ENCODE data around the gene YPEL1.
"Not testable (repeated sequence)": the region's sequence is repeated elsewhere in the genome, so short reads cannot be mapped to it uniquely, and the experiment has no call there.

The YPEL1 gene

DNA sequence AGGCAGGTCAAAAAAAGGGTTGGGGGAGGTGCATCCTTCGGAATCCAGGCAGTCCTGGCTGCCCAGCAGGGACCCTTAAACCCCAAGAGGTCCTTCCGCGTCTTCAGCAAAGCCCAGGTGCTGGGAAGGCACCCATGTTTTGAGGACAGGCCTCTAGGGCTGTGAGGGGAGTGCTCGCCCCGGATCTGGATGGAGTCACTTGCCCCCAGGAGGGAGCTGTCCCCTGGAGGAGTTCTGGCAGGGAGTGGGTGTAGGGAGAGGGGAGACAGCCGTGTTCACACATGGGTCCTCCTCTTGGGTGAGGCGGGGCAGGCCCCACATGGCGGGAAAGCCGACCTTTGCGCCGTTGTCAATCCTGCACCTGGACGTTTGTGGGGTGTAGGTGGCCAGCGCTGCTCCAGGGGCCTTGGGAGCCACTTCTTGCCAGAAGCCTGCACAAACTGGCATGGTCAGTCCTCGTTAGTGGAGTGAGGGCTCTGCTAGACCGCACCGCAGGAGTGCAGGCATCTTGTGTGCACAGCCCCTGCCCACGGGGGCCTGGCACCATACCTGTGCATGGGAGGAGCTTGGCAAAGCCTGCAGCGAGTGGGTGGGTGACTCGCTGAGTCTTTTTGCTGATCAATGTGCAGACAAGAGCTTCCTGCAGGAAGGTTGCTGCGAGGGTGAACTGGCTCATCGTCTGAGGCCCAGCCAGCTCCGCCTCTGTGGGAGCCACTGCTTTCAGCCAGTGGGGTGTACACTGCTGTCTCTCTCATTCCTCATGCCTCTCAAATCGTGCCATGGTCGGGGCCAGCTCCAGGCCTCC lies 53.8 kb downstream of the YPEL1 start:
- no peak for FAIRE-seq

DNA sequence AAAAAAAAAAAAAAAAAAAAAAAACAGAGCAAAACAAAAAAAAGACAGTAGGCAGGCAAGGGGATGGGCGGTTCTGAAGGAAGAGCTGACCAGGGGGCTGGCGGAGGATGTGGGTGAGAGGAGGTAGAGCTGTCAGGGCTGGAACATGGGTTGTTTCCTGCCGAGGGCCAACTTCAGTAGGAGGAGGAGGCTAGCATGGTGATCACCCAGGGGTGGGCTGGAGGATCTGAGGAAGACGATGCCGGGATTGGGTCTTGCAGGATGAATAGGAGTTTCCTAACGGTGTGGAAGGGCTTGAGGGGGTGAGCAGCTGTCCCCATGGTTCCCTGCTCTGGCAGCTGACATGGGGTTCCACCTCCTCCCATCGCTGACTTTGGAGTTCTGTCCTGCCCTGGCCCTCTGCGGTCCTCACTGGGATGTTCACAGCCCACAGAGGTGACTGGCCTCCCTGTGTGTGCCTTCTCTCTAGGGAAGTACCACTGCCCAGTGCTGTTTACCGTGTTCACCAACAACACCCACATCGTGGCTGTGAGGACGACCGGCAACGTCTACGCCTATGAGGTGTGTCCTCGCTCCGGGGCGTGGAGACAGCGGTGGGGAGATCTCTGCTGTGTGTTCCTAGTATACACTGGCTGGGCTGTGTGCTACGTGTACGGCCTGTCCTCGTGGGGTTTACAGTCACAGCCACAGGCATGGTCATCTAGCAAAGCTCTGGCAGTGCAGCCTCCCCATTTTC lies 54.6 kb downstream of the YPEL1 start:
- FAIRE-seq = no peak

DNA sequence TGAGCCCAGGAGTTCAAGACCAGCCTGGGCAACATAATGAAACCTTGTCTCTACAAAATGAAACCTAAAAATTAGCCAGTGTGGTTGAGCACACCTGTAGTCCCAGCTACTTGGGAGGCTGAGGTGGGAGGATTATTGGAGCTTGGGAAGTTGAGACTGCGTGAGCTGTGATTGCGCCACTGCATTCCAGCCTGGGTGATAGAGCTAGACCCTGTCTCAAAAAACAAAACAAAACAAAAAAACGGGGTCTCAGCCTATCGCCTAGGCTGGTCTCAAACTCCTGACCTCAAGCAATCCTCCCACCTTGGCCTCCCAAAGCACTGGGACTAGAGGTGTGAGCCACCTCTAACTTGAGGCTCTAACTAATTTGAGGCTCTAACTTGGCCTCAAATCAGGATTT lies 56.2 kb downstream of the YPEL1 start:
- FAIRE-seq = no peak

DNA sequence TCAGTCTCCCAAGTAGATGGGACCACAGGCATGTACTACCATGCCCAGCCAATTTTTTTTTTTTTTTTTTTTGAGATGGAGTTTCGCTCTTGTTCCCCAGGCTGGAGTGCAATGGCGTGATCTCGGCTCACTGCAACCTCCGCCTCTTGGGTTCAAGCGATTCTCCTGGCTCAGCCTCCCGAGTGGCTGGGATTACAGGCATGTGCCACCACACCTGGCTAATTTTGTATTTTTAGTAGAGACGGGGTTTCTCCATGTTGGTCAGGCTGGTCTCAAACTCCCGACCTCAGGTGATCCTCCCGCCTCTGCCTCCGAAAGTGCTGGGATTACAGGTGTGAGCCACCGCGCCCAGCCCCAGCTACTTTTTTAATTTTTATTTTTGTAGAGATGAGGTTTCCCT lies 56.8 kb downstream of the YPEL1 start:
- FAIRE-seq = not testable (repeated sequence)

DNA sequence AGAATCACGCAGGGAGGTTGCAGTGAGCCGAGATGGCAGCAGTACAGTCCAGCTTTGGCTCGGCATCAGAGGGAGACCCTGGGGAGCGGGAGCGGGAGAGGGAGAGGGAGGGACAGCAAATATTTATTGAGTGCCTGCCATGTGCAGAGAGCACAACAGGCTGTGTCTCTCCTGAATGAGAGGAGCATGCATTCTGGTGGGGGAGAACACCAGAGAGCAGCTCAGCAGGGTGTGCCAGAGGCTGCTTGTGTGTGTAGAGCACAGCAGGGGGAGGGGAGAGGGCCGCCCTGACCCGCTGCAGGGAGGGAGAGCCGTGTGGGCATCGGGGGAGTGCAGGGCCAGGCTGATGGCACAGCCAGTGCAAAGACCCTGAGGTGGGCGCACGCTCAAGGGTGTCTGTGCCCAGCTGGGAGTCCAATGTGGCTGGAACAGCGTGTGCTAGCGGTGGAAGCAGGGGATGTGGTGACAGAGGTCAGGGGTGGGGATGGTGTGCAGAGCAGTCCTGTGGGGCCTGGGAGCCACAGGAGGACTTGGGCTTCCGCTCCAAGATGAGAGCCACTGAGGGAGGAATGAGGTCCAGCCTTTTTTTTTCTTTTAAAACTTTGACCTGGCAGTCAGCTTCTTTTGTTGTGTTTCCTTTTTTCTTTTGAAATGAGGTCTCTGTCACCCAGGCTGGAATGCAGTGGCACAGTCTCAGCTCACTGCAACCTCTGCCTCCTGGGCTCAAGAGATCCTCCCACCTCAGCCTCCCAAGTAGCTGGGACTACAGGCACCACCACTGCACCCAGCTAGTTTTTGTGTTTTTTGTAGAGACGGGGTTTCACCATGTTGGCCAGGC lies 57.8 kb downstream of the YPEL1 start:
- no peak for FAIRE-seq

DNA sequence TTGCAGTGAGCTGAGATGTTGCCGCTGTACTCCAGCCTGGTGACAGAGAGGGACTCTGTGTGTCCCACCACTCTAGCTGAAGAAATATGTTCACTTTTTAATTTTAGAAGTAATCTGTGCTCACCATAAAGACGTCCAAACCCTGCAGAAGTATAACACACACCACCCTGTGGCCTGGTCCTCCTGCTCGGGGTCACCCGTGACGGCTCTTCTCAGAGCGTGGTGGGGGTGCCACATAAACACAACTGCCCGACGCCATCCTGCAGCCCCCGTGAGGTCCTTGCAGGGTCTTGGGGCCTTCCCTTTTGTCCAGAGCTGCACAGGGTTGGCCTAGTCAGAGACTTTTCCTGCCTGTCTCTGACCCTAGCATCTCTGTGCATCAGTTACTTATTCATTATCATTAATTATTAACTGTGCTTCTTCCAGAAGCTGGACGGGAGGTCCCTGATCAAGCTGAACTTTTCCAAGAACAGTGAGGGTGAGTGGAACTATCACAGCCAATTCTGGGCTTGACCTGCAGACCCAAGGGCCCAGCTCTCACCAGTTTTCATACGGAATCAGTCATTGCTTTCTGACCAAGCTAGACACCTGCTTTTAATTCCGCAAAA lies 60.9 kb downstream of the YPEL1 start:
- FAIRE-seq = no peak

DNA sequence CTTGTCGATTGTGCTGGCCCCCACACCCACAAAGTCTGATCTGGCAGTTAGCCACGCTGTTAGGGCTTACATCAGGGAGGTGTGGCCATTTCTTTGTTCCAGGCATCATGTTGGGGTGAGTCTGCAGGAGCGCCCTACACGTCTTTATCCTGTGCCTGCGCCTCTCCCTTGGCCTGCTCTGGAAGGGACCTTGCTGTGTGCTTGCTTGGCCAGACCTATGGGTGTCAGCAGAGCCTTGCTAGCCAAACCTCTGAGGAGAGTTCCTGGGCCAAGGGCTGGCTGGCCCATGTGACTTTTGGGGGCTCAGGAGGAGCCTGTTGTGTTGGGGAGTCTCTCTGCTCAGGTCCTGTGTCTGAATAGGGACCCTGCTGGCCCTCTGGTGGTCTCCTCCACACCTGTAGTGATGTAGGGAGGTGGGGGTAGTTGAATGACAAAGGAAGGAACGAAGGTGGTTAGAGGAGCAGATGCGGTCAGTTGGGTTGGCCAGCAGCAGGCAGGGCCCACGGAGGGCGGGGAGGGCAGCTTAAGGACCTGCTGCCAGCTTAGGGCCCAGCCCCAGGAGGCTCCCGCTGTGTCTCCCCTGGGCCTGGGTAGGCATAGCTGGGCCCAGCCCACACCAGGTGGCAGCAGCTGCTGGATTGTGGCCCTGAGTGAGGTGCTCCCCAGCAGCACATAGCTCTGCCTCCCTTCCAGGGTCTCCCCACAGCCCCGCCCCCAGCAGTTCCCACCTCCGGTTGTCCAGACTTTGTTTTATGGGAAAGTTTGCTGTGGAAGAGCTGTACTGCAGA lies 61.9 kb downstream of the YPEL1 start:
- no peak for FAIRE-seq

DNA sequence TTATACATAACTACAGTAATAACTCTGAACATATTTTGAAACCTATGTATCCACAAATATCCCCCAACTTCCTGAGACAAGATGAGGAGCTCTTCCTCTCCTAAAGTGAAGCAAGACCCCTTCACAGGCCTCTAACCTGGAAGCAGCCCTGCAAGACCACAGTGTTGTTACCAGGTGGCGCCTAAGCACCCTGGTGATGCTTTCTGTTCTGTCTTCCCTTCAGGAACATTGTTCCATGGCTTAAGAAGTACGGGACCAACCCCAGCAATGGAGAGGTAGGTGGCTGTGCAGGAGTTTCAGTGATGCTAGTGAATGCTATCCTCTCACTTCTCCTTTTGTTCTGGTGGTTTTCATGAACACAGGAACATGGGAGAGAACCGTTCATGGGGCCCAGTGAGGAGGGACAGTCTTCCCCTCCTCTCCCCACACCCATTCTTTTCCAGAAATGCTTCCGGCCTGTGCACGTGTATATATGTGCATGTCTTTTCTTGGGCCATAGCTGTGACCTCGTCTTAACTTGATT lies 63.4 kb downstream of the YPEL1 start:
- no peak for FAIRE-seq

DNA sequence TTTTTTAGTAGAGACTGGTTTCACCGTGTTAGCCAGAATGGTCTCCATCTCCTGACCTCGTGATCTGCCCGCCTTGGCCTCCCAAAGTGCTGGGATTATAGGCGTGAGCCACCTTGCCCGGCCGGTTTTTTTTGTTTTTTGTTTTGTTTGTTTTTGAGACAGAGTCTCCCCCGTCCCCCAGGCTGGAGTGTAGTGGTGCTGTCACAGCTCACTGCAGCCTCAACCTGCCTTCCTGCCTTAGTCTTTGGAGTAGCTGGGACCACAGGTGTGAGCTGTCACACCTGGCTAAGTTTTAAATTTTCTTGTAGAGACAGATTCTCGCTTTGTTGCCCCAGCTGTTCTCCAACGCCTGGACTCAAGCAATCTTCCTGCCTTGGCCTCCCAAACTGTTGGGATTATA lies 66.6 kb downstream of the YPEL1 start:
- no peak for FAIRE-seq

DNA sequence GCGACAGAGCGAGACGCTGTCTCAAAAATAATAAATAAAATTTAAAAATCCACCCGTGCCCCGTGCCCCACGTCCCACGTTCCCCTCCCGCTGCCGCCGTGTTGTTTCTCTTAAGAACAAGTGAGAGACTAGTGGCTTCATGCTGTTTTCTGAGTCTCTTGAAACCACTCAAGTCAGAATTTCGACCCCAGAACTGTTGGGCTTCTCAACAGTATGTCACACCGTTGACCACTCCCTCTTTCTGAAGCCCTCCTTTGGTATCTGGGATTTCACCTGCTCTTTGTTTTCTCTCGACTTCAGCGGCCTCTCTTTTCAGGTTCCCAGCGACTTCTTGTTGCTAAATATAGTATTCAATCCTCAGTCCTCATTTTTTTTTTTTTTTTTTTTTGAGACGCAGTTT lies 68.8 kb downstream of the YPEL1 start:
- FAIRE-seq = no peak

DNA sequence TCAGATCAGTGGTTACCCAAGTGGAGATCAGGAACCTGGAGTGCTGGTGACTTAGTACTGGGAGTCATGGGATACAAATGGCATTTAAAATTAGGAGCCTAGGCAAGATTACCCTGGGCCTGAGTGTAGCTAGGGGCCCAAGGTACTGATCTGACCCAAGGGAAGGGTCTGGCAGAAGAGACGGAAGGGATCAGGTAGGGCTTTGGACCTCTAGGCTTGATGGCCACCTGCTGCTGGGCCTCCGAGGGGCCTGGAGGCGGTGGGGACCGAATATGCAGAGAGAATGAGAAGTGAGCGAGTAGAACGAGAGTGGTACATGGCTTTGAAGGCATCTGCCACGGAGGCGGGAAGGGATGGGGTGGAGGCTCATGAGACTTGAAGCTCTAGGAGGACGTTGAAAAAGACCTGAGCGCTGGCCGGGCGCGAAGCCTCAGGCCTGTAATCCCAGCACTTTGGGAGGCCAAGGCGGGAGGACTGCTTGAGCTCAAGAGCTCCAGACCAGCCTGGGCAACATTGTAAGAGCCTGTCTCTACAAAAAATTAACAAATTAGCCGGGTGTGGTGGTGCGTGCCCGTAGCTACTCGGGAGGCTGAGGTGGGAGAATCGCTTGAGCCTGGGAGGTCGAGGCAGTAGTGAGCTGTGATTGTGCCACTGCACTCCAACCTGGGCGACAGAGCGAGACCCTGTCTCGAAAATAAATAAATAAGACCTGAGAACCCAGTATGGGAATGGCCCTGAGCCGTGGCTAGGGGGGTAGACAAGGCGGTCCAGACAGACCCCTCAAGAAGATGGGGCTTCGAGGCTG lies 70.3 kb downstream of the YPEL1 start:
- no peak for FAIRE-seq

DNA sequence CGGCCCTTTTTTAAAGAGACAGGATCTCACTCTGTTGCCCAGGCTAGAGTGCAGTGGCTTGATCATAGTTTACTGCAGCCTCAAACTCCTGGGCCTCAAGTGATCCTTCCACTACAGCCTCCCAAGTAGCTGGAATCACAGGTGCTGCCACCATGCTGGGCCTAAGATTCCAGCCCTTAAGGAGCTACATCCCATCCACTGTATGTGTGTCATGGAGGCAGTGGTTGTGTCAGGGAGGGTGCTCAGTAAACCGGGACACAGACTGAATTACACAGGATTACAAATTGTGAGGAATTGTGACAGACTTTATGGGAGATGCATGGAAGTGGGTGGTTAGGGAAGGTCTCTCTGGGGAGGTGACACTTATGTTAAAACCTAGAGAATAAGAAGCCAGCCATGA lies 71.9 kb downstream of the YPEL1 start:
- no peak for FAIRE-seq

DNA sequence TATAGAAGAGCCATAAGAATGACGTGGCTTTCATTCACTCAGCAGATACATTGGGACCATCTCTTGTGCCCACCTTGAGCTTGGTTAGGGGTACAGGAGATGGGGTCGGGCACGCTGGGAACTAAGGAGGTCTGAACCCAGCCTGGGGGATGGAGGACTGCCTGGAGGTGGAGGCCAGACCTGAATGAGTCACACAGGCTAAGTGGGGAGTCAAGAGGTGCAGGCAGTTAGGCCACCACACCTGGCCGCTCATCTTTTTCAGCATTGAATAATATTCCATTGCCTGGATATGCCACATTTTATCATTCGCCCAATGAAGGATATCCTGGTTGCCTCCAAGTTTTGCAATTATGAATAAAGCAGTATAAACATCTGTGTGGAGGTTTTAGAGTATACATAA lies 73.6 kb downstream of the YPEL1 start:
- FAIRE-seq = no peak

DNA sequence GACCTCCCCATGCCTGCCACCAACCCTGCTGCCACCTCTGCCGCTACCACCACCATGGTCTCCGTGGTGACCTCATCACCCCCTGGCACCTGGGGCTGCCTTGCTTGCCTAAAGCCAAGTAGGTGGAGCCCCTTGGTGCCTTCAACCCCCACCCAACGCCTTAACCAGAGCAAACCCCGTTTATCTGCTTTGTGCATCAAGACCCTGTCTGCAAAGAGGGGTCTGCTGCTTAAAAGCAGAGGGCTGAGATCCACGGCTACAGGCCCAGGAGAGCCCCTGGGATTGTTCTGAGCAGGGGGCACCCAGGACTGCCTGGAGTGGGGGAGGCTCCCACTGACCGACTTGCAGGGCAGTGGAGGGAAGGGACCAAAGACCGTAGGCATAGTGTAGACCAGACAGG lies 74.7 kb downstream of the YPEL1 start:
- FAIRE-seq = no peak

DNA sequence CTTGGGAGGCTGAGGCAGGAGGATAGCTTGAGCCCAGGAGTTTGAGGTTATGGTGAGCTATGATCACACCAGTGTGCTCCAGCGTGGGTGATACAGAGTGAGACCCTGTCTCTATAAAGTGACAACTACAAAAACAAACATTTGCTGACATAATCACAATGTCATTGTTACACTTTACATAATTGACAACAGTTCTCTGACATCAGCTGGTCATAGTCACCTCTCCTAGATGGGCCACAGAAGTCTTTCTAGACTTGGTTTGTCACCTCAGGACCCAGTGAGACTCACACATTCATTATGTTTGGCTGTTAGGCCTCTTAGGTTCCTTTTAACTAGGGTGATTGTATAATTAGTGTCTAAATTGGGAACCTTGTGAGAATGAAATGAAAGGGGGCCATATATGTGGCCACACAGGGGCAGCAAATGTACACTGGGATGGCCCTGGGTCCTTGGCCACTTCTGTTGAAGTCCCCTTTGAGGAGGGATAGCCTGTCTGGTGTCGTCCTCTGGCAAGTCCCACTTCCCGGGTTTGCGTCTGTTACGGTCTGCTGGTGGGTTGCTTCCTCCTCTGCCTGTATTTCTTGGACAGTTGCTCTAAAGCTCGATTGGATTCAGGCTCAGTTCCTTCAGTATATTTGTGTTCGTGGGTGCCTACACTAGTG lies 75.6 kb downstream of the YPEL1 start:
- no peak for FAIRE-seq

DNA sequence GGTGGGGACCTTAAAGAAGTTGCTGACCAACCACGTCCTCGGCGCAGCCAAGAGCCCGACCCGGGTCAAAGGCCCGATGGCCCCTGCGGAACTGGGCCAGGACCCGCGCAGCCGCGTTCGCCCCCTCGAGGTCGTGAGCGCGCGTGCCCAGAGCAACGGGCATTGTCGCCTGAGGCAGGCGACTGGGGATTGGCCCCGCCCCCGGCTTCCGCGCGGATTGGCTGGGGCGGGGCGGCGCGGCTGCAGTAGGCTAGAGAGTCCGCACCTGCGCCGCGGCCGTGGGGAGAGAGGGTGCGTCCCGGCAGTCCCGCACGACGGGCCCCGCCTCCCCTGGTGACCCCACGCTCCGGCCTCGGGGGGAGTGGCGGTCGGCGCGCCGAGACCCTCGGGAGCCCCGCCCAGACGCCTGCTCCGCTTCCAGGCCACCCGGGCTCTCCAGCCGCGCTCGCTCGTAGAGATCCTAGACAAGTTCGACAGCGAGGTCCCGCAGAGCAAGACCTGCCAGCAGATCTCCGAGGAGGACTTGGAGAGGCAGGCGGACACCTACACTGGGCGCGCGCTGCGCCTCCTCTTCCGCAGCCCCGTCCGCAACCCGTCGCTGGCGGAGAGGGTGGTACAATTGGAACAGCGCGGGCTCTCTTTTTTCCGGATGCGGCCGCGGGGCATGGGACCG lies 78.1 kb downstream of the YPEL1 start:
- no peak for FAIRE-seq

DNA sequence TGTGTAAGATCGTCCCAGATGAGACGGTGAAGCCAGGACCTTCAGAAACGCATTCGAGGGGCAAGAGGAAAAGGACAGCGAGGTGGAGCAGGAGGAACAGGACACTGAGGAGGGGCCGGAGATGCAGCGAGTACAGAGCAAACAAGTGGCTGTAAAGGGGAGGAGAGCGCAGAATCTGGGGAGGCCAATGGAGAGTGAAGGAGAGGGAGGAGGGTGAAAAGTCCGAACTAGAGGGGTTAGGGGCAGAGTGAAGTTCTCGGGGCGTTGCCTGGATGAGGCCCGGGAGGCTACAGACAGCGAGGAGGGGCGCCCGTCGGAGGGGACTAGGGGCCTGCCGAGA lies 78.6 kb downstream of the YPEL1 start:
- FAIRE-seq = no peak

DNA sequence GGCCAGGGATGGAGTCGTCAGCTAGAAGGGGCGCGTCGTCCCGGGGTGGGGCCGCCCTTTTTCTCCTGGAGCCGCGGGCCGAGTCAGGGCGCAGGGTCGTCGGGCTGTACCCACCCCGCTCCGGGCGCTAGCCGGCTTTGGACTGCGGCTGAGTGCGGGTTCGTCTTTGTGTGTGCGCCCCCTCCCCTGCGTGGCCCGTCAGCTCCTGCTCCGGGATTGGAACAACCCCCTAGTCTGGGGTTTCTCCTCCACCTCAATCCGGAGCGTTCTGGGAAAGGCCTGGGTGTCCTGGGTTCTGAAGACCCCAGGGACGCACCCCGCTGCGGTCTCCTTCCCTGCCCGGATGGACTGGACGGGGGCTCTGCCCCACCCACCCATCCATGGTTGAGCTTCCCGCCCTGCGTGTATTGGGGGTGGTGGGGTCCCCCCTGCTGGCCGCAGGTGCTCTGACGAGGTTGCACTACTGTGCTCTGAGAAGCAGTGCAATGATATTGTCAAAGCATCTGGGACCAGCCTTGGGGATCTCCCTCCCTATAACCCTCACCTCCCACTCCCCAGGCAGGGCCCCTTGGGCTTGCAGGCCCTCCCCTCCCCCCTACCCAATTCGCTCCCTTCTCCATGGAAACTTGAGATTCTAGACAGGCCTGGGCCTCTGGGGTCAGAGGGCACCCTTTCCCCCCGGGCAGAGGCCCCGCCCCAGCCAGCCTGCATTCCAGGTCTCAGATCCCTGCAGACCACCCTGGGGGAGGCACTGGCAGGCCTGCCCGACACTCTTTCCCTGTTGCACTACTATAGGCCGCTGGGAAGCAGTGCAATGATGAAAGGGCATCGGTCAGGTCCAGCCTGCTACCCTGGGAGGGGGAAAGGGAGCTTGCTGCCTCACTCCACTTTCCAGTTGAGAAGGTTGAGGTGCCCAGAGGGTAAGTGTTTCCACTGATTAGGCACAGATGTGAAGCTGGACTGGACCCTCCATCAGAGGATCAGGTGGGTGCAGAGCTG lies 82.7 kb downstream of the YPEL1 start:
- no peak for FAIRE-seq

DNA sequence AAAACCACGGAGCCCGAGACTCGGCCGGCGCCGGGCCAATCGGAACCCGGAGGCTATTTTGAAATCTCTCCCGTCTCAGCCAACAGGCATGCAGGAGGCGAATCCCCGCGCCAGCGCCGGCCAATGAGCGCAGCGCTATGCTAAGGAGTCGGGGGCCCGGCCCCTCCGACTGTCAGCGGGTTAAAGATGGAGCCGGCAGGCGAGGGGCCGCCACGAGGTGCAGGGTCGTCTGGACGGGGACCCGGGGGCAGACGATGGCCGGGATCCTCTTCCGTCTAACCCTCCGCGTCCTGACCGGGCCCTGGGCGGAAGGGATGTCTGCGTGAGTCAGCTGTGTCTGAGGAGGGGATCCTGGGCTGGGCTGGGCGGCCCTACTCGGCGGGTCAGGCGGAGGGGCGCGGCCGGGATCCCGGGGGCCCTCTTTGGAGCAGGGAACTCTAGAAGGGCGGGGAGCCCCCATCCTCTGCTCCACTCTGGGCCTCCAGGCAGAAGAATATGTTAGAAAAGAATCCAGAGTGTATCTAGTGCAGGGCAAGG lies 83.5 kb downstream of the YPEL1 start:
- no peak for FAIRE-seq

All from islet of Langerhans (tissue), 1 donor.